Activated naive CD4-positive, alpha-beta T cell treated with anti-CD3 and anti-CD28 coated beads for 36 hours (primary cell): ENCODE data around the gene C7orf33. TPM values are rescaled to one million over a fixed set of nuclear protein-coding genes. Genes with fewer than 3 reads are reported as not detected.
"Not testable (repeated sequence)": the region's sequence is repeated elsewhere in the genome, so short reads cannot be mapped to it uniquely, and the experiment has no call there.

Experiments used
- CTCF ChIA-PET: fragments of 350-600 bp; sonication (Branson Sonifier 250); formaldehyde crosslinking; loops from one replicate; lab custom pipeline; 2021; ENCODE audit warnings: antibody characterized with exemption; lab: Charles Lee
- DNase-seq: peaks from one replicate; pipeline ENCODE4 v3.0.0-alpha.2; 2020
- H3K27ac Mint-ChIP-seq: one replicate; pipeline ENCODE4 v1.8.0; 2021; ENCODE audit warnings: mild to moderate bottlenecking, mixed read lengths
- H3K27me3 Mint-ChIP-seq: one replicate; pipeline ENCODE4 v1.8.0; 2021; ENCODE audit warnings: low read depth, mixed read lengths
- H3K36me3 Mint-ChIP-seq: one replicate; pipeline ENCODE4 v1.8.0; 2021; ENCODE audit warnings: low read depth, mixed read lengths
- H3K4me1 Mint-ChIP-seq: one replicate; pipeline ENCODE4 v1.8.0; 2021; ENCODE audit warnings: low read depth, mixed read lengths
- H3K4me3 Mint-ChIP-seq: one replicate; pipeline ENCODE4 v1.8.0; 2021; ENCODE audit warnings: mild to moderate bottlenecking, moderate library complexity, mixed read lengths
- H3K9me3 Mint-ChIP-seq: one replicate; pipeline ENCODE4 v1.8.0; 2021; ENCODE audit warnings: mixed read lengths
- intact Hi-C: fragments of 100-400 bp; cut with micrococcal nuclease; formaldehyde crosslinking; loops from one replicate; pipeline ENCODE4 v1.15.1; 2023
- total RNA-seq, 2 experiments: library from RNA; stranded (reverse); gene quantifications; one replicate each; pipeline ENCODE4 v1.2.3, GENCODE V29; 2021

Gene C7orf33
- total RNA-seq, 2 experiments from 2014 or later = not detected

DNA sequence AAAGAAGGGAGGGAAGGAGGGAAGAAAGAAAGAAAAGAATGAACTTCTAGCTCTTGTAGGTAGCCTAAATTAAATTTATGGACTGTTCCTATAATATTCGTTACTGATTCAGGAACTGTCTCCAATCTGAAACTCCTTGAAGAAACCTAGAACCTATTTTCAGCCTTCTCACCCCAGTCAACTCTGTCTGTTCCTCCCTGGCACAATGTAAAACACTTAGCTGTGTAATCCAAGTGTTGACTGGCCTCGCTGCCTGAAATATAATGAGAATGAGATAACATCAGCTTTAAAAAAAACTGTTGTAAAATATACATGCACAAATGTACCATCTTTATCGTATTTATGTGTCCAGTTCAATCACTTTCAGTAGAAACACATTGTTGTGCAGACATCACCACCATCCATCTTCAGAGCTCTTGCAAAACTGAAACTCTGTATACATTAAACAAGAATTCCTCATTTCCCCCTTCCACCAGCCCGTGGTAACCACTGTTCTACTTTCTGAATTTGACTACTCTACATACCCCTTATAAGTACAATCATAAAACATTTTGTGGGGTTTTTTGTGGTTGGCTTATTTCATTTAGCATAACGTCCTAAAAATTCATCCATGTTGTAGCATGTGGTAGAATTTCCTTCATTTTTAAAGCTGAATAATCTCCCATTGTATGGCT lies 6.3 kb upstream of the C7orf33 start:
- DNase-seq = peak; percentile 42
- no peak overlapping the region for H3K27ac Mint-ChIP-seq
- intact Hi-C loops = loop anchor here (1.0 to 2.0 kb wide), 5 partner anchors 45 to 329 kb away; no protein-coding TSS in a partner anchor

DNA sequence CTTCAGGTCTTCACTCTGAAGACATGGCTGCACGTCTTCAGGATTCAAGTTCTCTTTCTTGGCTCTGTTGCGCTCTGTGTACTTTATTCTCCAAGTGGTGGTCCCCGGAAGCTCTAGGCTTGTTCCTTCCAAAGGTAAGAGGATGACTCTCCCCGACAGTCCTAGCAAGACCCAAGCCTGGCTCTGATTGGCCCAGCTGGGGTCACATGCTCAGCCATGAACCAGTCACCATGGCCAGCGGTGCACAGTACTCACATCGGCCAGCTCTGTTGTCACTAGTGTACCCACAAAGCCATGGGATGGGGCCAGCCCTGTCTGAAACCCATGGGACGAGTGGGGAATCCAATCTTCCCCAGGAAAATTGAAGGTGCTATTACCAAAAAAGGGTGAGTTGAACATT lies 5.2 kb upstream of the C7orf33 start:
- intact Hi-C loops = loop anchor here (2.0 kb wide), 2 partner anchors 43 to 141 kb away; no protein-coding TSS in a partner anchor
- H3K4me3 Mint-ChIP-seq = no peak overlapping the region
- H3K36me3 Mint-ChIP-seq = no peaks in the 10 kb centered on the region
- DNase-seq = no peak
- H3K4me1 Mint-ChIP-seq = peaks cover 13% of the 10 kb centered on the region
- peaks cover 3% of the 10 kb centered on the region for H3K27me3 Mint-ChIP-seq
- no peaks in the 10 kb centered on the region for H3K9me3 Mint-ChIP-seq
- H3K27ac Mint-ChIP-seq = no peak overlapping the region
- CTCF ChIA-PET = interaction anchor here (1.1 to 2.3 kb wide), 2 partner anchors 10 to 80 kb away, joined by 3 to 29 read pairs; no protein-coding TSS in a partner anchor

More for the DNA sequence above, 6.3 kb upstream of the C7orf33 start:
- Mint-ChIP-seq H3K9me3 (no peaks in the 10 kb centered on the region), H3K36me3 (no peaks in the 10 kb centered on the region), H3K27me3 (no peaks in the 10 kb centered on the region), H3K4me3 (no peak overlapping the region), H3K4me1 (peaks cover 17% of the 10 kb centered on the region)
- CTCF ChIA-PET = interaction anchor here (0.7 to 2.3 kb wide), 9 partner anchors 9 to 1424 kb away, joined by 3 to 29 read pairs (median 3); no protein-coding TSS in a partner anchor

DNA sequence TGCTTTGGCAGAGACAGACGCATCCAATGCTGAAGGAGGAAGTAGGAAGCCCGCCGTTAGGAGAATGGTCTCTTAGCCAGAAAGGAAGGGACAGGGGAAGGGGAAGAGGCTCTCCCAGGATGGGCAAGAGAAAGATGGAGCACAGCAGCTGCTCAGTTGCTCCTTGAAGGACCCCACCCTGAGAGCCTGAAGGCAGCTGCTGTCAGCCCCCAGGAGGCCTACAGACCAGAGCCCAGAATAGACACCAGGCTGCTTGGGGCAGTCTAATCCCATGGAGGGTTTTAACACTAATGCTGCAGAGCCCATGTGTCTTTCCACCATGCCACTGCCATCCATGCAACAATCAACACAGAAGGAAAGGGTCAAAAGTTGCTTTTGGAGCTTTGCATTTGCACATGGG lies 3.5 kb upstream of the C7orf33 start:
- no peak for DNase-seq
- CTCF ChIA-PET = interaction anchor here (0.9 kb wide), 1 partner anchor 12 kb away, joined by 3 read pairs; no protein-coding TSS in a partner anchor
- H3K9me3 Mint-ChIP-seq = no peaks in the 10 kb centered on the region
- H3K27me3 Mint-ChIP-seq = peaks cover 3% of the 10 kb centered on the region
- H3K27ac Mint-ChIP-seq = no peak overlapping the region
- peaks cover 13% of the 10 kb centered on the region for H3K4me1 Mint-ChIP-seq
- no peak overlapping the region for H3K4me3 Mint-ChIP-seq
- H3K36me3 Mint-ChIP-seq = no peaks in the 10 kb centered on the region
- intact Hi-C loops = no loop called here

DNA sequence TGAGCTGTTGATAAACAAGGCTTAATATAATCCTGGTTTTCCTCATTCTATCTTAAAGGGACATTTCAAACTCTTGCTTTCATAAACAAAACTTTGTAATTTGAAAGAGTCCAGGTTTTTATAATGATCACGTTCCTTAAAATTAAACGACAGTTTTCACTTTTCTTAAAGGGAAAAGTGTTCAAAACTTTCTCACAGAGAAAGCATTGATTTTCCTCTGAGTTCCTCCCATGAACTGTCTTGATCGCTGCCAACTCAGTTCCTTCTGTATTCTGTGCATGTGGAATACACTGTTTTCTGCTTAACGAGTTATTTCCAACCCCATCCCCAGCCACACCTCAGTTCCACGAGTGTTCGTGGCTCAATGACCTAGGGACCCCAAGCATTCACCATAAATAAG lies 2.4 kb upstream of the C7orf33 start:
- no peak overlapping the region for H3K4me3 Mint-ChIP-seq
- intact Hi-C loops = no loop called here
- H3K36me3 Mint-ChIP-seq = no peaks in the 10 kb centered on the region

DNA sequence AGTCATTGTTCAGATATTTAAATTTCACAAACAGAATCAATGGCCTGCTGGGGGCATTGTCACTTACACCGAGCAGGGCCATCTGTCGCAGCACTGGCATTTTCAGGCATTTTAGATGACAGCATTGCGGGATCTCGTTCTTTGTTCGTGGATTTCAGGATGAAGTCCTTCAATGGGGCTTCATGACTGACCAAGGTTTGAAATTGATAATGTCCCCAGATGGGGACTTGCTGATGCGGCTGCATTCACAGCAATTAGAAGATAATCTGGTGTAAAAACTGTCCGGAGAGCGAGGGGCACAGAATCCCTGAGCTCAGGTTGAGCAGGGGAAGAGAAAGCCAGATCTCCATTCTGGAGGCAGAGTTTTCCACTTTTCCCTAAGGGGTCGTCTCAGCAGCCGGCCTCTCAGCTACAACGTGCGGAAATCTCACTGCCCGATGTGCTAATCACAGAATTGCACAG lies 1.9 kb upstream of the C7orf33 start:
- DNase-seq = no peak
- Mint-ChIP-seq H3K9me3 (no peaks in the 10 kb centered on the region), H3K36me3 (no peaks in the 10 kb centered on the region), H3K27ac (no peak overlapping the region), H3K4me3 (no peak overlapping the region), H3K4me1 (peaks cover 13% of the 10 kb centered on the region), H3K27me3 (peaks cover 3% of the 10 kb centered on the region)
- CTCF ChIA-PET = interaction anchor here (0.6 to 0.7 kb wide), 2 partner anchors 11 to 186 kb away, joined by 3 to 5 read pairs; no protein-coding TSS in a partner anchor
- intact Hi-C loops = no loop called here

More for the DNA sequence above, 2.4 kb upstream of the C7orf33 start:
- no peak overlapping the region for H3K27ac Mint-ChIP-seq
- H3K4me1 Mint-ChIP-seq = peaks cover 13% of the 10 kb centered on the region
- DNase-seq = no peak
- CTCF ChIA-PET = no interaction called here
- H3K9me3 Mint-ChIP-seq = no peaks in the 10 kb centered on the region
- H3K27me3 Mint-ChIP-seq = peaks cover 3% of the 10 kb centered on the region

DNA sequence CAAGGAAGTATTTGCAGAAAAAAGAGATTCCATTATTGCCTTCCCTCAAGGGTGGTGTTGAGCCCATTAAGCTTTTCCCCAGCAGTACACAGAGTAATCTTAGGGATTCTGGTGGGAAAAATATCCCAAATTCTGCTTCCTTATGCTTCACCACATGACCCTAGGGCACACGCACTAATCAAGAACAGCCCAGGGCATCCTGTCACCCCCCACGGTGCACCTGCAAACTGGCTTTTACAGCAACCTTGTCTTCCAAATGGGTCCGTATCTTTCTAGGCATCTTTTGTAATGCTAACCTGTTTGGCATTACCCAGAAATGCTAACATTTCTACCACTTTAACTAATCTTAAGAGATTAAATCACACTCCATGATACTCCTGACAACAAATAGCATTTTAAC lies 926 bp upstream of the C7orf33 start:
- H3K27me3 Mint-ChIP-seq = peaks cover 3% of the 10 kb centered on the region
- CTCF ChIA-PET = no interaction called here
- no peak for DNase-seq
- H3K27ac Mint-ChIP-seq = no peak overlapping the region
- H3K36me3 Mint-ChIP-seq = no peaks in the 10 kb centered on the region
- no peaks in the 10 kb centered on the region for H3K9me3 Mint-ChIP-seq
- intact Hi-C loops = no loop called here
- H3K4me3 Mint-ChIP-seq = no peak overlapping the region
- peaks cover 5% of the 10 kb centered on the region for H3K4me1 Mint-ChIP-seq

DNA sequence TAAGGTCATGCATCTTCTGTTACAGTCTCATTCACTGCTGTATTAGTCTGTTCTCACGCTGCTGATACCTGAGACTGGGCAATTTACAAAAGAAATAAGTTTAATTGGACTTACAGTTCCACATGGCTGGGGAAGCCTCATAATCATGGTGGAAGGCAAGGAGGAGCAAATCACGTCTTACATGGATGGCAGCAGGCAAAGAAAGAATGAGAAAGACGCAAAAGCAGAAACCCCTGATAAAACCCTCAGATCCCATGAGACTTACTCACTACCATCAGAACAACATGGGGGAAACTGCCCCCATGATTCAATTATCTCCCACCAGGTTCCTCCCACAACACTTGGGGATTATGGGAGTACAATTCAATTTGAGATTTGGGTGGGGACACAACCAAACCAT lies 5.8 kb downstream of the C7orf33 start:
- H3K4me1 Mint-ChIP-seq, H3K36me3 Mint-ChIP-seq, CTCF ChIA-PET, DNase-seq, H3K27me3 Mint-ChIP-seq, intact Hi-C loops, H3K27ac Mint-ChIP-seq, H3K4me3 Mint-ChIP-seq, H3K9me3 Mint-ChIP-seq: not testable (repeated sequence)

DNA sequence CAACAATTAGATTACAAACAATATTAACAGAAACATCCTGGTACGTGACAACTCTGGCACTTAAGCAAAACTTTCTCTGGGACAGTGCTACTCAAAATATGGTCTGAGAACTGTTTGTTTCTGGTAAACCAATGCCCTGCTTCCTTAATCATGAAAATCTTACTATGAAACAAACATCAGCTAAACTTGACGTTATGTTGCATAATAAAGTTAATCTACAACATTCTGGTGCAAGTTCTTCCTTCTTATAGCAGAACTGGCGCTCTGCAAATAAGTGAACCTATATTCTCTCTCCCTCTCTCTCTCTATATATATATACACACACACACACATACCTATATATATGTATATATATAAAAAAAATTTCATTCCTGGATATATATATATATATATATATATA lies 7.8 kb downstream of the C7orf33 start:
- H3K27ac Mint-ChIP-seq = no peak overlapping the region
- H3K4me1 Mint-ChIP-seq = no peaks in the 10 kb centered on the region
- H3K9me3 Mint-ChIP-seq = no peaks in the 10 kb centered on the region
- no peaks in the 10 kb centered on the region for H3K27me3 Mint-ChIP-seq
- no peaks in the 10 kb centered on the region for H3K36me3 Mint-ChIP-seq
- intact Hi-C loops = no loop called here
- CTCF ChIA-PET = no interaction called here
- no peak for DNase-seq
- no peak overlapping the region for H3K4me3 Mint-ChIP-seq

DNA sequence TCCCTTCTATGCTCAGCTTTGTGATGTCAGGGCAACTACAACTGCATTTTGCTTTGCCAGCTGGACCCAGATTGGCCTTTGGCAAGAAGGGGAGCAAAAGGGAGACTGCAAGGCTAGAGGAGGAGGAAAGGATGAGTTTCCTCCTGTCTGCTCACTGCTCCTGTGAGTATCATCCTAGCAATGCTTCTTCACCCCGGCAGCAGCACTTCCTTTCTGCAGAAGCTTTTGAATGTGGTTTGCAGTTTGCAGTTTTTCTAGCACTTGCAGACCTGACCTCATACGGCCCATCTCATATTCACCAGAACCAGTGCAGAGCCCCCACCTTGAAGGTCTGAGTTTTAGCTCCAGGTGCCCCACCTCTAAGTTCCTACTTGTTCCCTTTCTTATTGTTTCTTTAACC lies 14.8 kb downstream of the C7orf33 start:
- H3K27me3 Mint-ChIP-seq = peaks cover 6% of the 10 kb centered on the region
- H3K4me3 Mint-ChIP-seq = no peak overlapping the region
- H3K4me1 Mint-ChIP-seq = peaks cover 15% of the 10 kb centered on the region
- H3K27ac Mint-ChIP-seq = no peak overlapping the region
- H3K36me3 Mint-ChIP-seq = peaks cover 2% of the 10 kb centered on the region
- CTCF ChIA-PET = no interaction called here
- peaks cover 12% of the 10 kb centered on the region for H3K9me3 Mint-ChIP-seq
- intact Hi-C loops = no loop called here
- DNase-seq = no peak

DNA sequence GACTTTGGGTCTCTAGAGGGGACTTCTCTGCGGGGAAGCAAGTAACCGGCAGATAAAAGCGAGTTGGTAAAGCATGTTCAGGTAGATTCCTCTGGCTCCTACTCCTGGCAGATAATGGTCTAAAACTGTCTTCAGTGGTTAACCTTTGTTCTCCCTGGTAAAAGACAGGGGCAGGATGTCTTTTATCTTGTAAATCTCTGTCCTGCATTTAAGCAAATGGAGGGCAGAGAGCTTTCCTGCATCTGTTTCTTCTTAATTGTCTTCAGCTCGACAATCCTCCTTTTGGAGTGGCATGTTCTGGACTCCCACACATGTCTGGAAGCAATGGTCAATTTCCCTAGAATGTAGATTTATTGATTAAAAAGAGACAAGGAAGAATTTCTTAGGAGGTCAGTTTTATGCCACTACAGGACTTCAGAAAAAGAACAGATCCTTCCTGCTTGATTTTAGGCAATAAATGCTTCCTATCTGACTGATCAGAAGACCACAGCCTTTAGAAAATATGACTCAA lies 16.6 kb downstream of the C7orf33 start:
- Mint-ChIP-seq H3K27me3 (peaks cover 6% of the 10 kb centered on the region), H3K4me1 (peaks cover 15% of the 10 kb centered on the region), H3K27ac (no peak overlapping the region), H3K36me3 (peaks cover 2% of the 10 kb centered on the region), H3K4me3 (no peak overlapping the region), H3K9me3 (peaks cover 12% of the 10 kb centered on the region)
- intact Hi-C loops = no loop called here
- DNase-seq = no peak
- CTCF ChIA-PET = no interaction called here

DNA sequence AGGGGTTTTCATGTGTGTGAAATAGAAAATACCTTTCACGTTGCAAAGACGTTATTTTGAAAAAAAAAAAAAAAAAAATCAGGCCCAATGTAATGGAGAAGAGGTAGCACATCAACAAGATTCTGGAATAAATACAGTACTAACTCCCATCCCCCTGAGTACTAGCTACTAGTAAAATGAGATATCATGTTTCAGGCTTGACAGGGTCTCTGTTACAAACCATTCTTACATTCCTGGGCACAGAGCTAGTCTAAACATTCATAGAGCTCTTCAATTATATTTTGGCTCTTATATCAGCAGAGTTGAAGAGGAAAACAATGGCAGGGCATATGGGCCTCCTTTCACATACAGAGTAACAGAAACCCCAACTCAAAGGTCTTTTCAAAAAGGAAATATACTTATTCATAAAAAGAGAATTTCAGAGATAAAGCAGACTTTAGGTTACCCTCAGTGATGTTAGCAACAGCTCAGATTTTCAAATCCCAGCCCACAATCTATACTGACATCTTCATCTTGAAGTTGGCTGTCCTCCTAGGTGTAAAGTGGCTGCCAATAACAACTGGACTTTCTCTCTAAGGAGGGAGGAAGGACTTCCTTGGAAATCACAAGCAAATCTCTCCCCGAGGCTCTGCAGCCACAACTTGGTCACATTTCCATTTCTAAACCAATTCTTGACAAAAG lies 18.6 kb downstream of the C7orf33 start:
- intact Hi-C loops = no loop called here
- H3K36me3 Mint-ChIP-seq = no peaks in the 10 kb centered on the region
- H3K27ac Mint-ChIP-seq = no peak overlapping the region
- peaks cover 15% of the 10 kb centered on the region for H3K4me1 Mint-ChIP-seq
- H3K9me3 Mint-ChIP-seq = peaks cover 12% of the 10 kb centered on the region
- no peak overlapping the region for H3K4me3 Mint-ChIP-seq
- CTCF ChIA-PET = no interaction called here
- DNase-seq = no peak
- H3K27me3 Mint-ChIP-seq = peaks cover 2% of the 10 kb centered on the region

DNA sequence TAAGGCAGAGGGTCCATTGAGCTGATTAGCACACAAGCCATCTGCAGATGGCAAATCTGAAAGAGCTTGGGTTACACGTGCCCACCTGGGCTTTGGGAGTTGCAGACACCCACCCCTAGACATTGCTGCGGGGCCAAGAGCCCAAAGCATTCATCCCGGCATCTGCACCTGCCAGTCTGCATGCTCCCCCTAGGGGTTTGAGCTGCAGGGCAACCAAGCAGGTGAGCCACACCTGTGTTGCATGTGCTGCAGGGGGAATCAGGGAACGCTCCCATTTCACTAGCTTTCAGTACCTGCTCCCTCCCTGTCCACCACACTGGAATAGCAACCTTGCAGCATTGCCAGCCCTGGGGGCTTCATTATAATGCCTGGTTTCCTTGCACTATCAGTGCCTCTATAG lies 21.1 kb downstream of the C7orf33 start:
- no peak for DNase-seq
- intact Hi-C loops = no loop called here
- Mint-ChIP-seq H3K9me3 (no peaks in the 10 kb centered on the region), H3K36me3 (no peaks in the 10 kb centered on the region), H3K27me3 (peaks cover 2% of the 10 kb centered on the region), H3K4me3 (no peak overlapping the region), H3K4me1 (peaks cover 15% of the 10 kb centered on the region), H3K27ac (no peak overlapping the region)
- CTCF ChIA-PET = interaction anchor here (1.2 to 1.3 kb wide), 2 partner anchors 13 to 37 kb away, joined by 3 to 4 read pairs; no protein-coding TSS in a partner anchor
